Measurements from ENCODE around the gene SGPP1. TPM values are rescaled to one million over a fixed set of nuclear protein-coding genes. Genes with fewer than 3 reads are reported as not detected.

The SGPP1 gene
- total and polyA plus RNA-seq, 10 of the 15 experiments (the other 5 are each of a cell fraction or from before 2014, with no cell fraction given): 3.5 to 37.7 (median 25.5) TPM

DNA sequence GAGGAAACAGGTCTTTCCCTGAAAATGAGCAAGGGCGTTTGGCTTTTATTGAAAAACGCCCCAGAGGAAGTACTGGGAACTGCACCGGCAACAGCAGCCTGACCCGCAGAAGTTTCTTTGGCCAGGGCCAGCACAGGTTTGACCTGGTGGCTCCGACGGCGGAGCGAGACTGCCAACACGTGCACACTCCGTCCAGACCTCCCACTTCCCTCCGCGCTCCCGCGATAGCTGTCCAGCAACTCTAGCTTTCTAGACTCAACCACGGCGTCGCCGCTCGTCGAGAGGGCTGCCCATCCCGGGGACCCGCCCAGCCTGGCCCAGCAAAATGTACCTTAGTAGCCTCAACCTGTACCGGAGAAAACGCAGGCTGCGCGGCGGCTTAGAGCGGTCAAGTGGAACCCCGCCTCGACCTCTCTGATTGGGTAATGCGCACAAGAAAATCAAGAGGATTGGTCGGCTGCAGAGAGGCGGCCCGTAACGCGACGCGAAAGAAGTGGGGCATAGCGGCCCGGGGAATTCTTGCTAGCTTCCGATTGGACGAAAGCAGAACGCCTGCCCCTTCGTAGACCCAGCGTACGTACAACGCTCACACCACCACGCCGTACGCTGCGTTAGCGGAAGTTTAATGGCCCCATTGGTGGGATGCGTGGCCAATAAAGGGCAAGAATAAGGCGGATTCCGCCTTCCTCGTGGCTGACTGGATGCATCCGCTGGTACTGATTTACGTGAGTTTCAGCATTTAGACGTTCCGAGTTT lies 86.2 kb downstream of the SGPP1 start, which contains the start of gene WDR89 (continued):
- TF ChIP-seq EGR1 (IDR thresholded peaks at IDR 0.05; ENCODE audit: borderline replicate concordance in 1 of 2, low read depth in 2 of 2, low read length in 2 of 2): peak in 1 of 2 experiments; percentile 92; a peak in 1 of 3 replicates
- TF ChIP-seq KAT2A (conservative IDR thresholded peaks at IDR 0.05; ENCODE audit: control insufficient read depth, low read depth, low read length): no peak
- TF ChIP-seq ZNF24 (IDR thresholded peaks at IDR 0.05): peak; percentile 30; the same call in 1 of the 2 replicates
- TF ChIP-seq SRF (IDR thresholded peaks at IDR 0.05; ENCODE audit: low read depth in 2 of 2, low read length in 2 of 2): peak; percentile 54 to 71; a peak in 1 of 4 replicates
- no peak for TF ChIP-seq SMC3 (IDR thresholded peaks at IDR 0.05; ENCODE audit: borderline replicate concordance, low read length)
- TF ChIP-seq RCOR1 (conservative IDR thresholded peaks at IDR 0.05; ENCODE audit: low read depth, low read length): no peak
- TF ChIP-seq NR2C2 (IDR thresholded peaks at IDR 0.05; ENCODE audit: borderline replicate concordance, control insufficient read depth, insufficient read length, low read depth): no peak
- 0 out of 2 replicates have a peak, but pooled peaks have one; percentile 64 for TF ChIP-seq IRF4 (IDR thresholded peaks at IDR 0.05; ENCODE audit: low read depth, low read length)
- TF ChIP-seq SPI1 (IDR thresholded peaks at IDR 0.05; ENCODE audit: borderline replicate concordance, insufficient read depth, low read depth, low read length): peak; percentile 74; the same call in 1 of the 2 replicates
- peak; percentile 64 for TF ChIP-seq FOS (IDR thresholded peaks at IDR 0.05; ENCODE audit: borderline replicate concordance, extremely low read depth, insufficient read length)
- peak; percentile 61; the same call in 1 of the 2 replicates for TF ChIP-seq IRF3 (IDR thresholded peaks at IDR 0.05)
- TF ChIP-seq PML (IDR thresholded peaks at IDR 0.05; ENCODE audit: low read length): peak; percentile 95
